WTC11 (cell line): Measurements from ENCODE around the gene POLA1. TPM values are rescaled to one million over a fixed set of nuclear protein-coding genes. Genes with fewer than 3 reads are reported as not detected.
A peak's percentile ranks its signal among the peaks of the same experiment; 100 is the strongest.

Experiments
- ATAC-seq: fragments of 200-7000 bp; cut with Tn5 transposase; 2 replicates; pipeline ENCODE4 v1.10.0; 2021; ENCODE audit warnings: mild to moderate bottlenecking, moderate library complexity
- CTCF ChIA-PET: fragments of 300-600 bp; sonication (Branson Sonifier 250); formaldehyde crosslinking; loops from one replicate; lab custom pipeline; 2021; ENCODE audit warnings: antibody characterized with exemption; lab: Charles Lee
- POLR2A ChIA-PET: fragments of 350-600 bp; sonication (Branson Sonifier 250); formaldehyde crosslinking; loops from one replicate; lab custom pipeline; 2021; ENCODE audit warnings: antibody characterized with exemption; lab: Charles Lee
- DNase-seq: peaks from one replicate; pipeline ENCODE4 v3.0.0; 2021; ENCODE audit warnings: low spot score
- H3K27ac Mint-ChIP-seq: 2 replicates; pipeline ENCODE4 v1.8.0; 2021; ENCODE audit warnings: mixed read lengths
- H3K27me3 Mint-ChIP-seq: 2 replicates; pipeline ENCODE4 v1.8.0; 2021; ENCODE audit warnings: low read depth, mild to moderate bottlenecking, moderate library complexity, mixed read lengths
- H3K36me3 Mint-ChIP-seq: 2 replicates; pipeline ENCODE4 v1.8.0; 2021; ENCODE audit warnings: mixed read lengths
- H3K4me1 Mint-ChIP-seq: 2 replicates; pipeline ENCODE4 v1.8.0; 2022; ENCODE audit warnings: mixed read lengths
- H3K4me3 Mint-ChIP-seq: 2 replicates; pipeline ENCODE4 v1.8.0; 2021; ENCODE audit warnings: mild to moderate bottlenecking, moderate library complexity, mixed read lengths
- H3K9me3 Mint-ChIP-seq: 2 replicates; pipeline ENCODE4 v1.8.0; 2021; ENCODE audit warnings: mixed read lengths
- ATF1 ChIP-seq: sonication (generic); formaldehyde crosslinking; IDR thresholded peaks from 2 replicates; pipeline ENCODE4 v1.8.1; 2023; ENCODE audit warnings: mild to moderate bottlenecking, moderate library complexity, missing genetic modification reagents
- NFATC4 ChIP-seq: fragments of 250-450 bp; sonication (Bioruptor Pico); IDR thresholded peaks from 2 replicates; pipeline ENCODE4 v1.9.0; 2021; ENCODE audit warnings: mild to moderate bottlenecking
- NFYB ChIP-seq: sonication (generic); formaldehyde crosslinking; conservative IDR thresholded peaks from 2 replicates; pipeline ENCODE4 v1.8.0; 2022; ENCODE audit warnings: low read depth, missing genetic modification reagents
- TEAD4 ChIP-seq: sonication (generic); formaldehyde crosslinking; IDR thresholded peaks from 2 replicates; pipeline ENCODE4 v1.8.0; 2022; ENCODE audit warnings: mild to moderate bottlenecking, missing genetic modification reagents
- ZNF138 ChIP-seq: sonication (generic); formaldehyde crosslinking; conservative IDR thresholded peaks from 2 replicates; pipeline ENCODE4 v1.8.1; 2022; ENCODE audit warnings: mild to moderate bottlenecking, moderate library complexity, missing genetic modification reagents
- ZNF263 ChIP-seq: sonication (generic); formaldehyde crosslinking; IDR thresholded peaks from 2 replicates; pipeline ENCODE4 v1.8.1; 2022; ENCODE audit warnings: low read depth, mild to moderate bottlenecking, moderate library complexity, missing genetic modification reagents
- total RNA-seq: library from RNA; stranded (reverse); gene quantifications from 3 replicates; pipeline ENCODE4 v1.2.3, GENCODE V29; 2021
- TF ChIP-seq, protein P1 (sequence below): fragments of 250-450 bp; sonication (Bioruptor Pico); conservative IDR thresholded peaks from 2 replicates; pipeline ENCODE4 v1.9.0; 2021; ENCODE audit warnings: mild to moderate bottlenecking
- TF ChIP-seq, protein P2 (sequence below): fragments of 250-450 bp; sonication (Bioruptor Pico); IDR thresholded peaks from 2 replicates; pipeline ENCODE4 v1.9.0; 2021; ENCODE audit warnings: mild to moderate bottlenecking
- TF ChIP-seq, protein P3 (sequence below): sonication (generic); formaldehyde crosslinking; IDR thresholded peaks from 2 replicates; pipeline ENCODE4 v1.8.0; 2022; ENCODE audit warnings: mild to moderate bottlenecking, missing genetic modification reagents
- TF ChIP-seq, protein P4 (sequence below): sonication (generic); formaldehyde crosslinking; IDR thresholded peaks from 2 replicates; pipeline ENCODE4 v1.8.1; 2022; ENCODE audit warnings: missing genetic modification reagents, borderline replicate concordance

POLA1 gene
- total RNA-seq, 1 experiment from 2014 or later: 29.9 TPM

DNA sequence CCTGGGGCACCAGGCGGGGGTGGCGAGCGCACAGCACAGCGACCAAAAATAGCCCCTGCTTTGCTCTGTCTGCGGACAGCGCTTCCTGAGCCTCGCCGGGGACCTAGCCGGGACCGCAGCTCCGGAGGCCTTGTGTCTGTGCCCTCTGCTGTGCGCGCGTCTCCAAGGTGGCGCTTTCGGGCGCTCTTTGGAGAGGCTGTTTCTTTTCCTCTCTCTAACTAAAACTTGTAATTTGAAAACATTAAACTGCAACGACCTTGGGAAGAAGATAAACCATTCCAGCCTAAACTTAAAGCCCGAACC lies 318.7 kb downstream of the POLA1 start:
- H3K27ac Mint-ChIP-seq: no peak overlapping the region
- peaks cover 43% of the 10 kb centered on the region for H3K4me1 Mint-ChIP-seq
- ATAC-seq: peak; percentile 11
- CTCF ChIA-PET: interaction anchor here (0.7 to 1.1 kb wide), 2 partner anchors 8 to 9 kb away, joined by 3 to 4 read pairs; no protein-coding TSS in a partner anchor
- POLR2A ChIA-PET: no interaction called here
- H3K36me3 Mint-ChIP-seq: no peaks in the 10 kb centered on the region
- peak overlapping the region; percentile 62 for H3K4me3 Mint-ChIP-seq
- no peaks in the 10 kb centered on the region for H3K9me3 Mint-ChIP-seq
- peak; percentile 36 for DNase-seq
- TF ChIP-seq, protein P1, sequence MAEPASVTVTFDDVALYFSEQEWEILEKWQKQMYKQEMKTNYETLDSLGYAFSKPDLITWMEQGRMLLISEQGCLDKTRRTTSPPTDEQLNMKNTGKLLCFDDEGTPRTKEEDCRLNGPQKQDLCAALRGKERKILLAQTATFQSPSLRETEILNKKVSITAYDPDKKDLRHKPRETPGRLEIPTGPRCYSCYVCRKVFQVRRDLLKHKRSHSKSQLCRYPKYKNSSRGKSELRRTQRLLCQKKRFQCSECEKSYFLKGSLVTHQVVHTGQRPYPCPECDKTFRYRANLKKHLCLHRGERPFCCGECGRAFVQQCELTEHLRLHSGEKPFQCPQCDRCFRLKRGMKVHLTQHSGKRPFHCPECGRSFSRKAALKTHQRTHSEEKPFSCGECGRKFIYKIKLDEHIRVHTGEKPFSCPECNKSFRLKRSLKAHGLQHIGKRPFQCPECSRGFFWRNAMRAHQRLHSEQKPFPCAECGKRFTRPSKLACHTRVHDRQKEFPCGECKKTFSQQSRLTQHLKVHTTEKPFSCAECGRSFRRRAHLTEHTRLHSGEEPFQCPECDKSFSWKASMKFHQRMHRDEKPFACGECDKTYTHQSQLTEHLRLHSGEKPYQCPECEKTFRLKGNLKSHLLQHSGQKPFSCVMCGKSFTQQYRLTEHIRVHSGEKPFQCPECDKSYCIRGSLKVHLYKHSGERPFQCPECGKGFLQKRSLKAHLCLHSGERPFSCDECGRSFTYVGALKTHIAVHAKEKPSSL (CRISPR knock-in tag): no peak
- TF ChIP-seq ATF1 (CRISPR knock-in tag) (no peak), TEAD4 (CRISPR knock-in tag) (no peak), ZNF138 (CRISPR knock-in tag) (no peak), NFYB (no peak)
- TF ChIP-seq, protein P2, sequence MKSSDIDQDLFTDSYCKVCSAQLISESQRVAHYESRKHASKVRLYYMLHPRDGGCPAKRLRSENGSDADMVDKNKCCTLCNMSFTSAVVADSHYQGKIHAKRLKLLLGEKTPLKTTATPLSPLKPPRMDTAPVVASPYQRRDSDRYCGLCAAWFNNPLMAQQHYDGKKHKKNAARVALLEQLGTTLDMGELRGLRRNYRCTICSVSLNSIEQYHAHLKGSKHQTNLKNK (CRISPR knock-in tag): no peak
- TF ChIP-seq, protein P3, sequence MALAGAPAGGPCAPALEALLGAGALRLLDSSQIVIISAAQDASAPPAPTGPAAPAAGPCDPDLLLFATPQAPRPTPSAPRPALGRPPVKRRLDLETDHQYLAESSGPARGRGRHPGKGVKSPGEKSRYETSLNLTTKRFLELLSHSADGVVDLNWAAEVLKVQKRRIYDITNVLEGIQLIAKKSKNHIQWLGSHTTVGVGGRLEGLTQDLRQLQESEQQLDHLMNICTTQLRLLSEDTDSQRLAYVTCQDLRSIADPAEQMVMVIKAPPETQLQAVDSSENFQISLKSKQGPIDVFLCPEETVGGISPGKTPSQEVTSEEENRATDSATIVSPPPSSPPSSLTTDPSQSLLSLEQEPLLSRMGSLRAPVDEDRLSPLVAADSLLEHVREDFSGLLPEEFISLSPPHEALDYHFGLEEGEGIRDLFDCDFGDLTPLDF: no peak
- H3K27me3 Mint-ChIP-seq: peaks cover 96% of the 10 kb centered on the region

DNA sequence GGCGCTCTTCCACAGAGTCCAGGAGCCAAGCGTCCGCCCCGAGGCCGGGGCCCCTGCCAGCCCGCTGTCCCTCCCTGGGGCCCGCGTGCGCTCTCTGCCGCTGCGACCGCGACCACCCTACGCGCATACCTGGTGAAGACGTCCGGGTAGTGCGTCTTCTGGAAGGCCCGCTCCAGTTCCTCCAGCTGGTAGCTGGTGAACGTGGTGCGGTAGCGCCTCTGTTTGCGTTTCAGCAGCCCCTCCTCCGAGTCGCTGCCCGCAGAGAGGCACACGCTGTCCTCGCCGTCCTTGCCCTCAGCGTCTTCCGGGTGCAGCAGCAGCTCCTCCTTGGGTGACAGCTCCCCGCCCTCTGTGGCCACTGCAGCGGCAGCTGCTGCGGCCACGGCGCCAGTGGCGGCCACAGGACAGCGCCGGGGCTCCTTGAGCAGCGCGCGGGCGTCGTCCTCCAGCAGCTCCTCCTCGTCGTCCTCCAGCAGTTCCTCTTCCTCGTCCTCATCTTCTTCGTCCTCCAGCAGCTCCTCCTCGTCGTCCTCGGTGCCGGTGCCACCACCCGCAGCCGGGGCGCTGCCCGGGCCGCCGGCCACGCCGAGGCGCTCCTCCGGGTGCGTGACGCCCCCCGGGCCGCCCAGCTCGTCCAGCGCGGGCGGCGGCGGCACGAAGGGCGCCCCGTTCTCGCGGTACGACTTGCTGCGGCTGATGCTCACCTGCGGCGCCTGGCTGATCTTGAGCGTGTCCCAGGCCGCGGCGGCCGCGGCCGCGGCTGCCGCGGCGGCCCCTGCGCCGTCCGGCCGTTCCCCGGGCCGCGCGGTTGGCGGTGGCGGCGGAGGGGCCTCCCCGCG lies 319.3 kb downstream of the POLA1 start:
- peak; percentile 21 for DNase-seq
- no peaks in the 10 kb centered on the region for H3K36me3 Mint-ChIP-seq
- H3K4me1 Mint-ChIP-seq: peaks cover 44% of the 10 kb centered on the region
- peak overlapping the region; percentile 62 for H3K4me3 Mint-ChIP-seq
- no peak; the same call in 1 of the 2 replicates for ATAC-seq
- H3K27ac Mint-ChIP-seq: no peak overlapping the region
- CTCF ChIA-PET: interaction anchor here (0.7 to 1.1 kb wide), 4 partner anchors 8 to 175 kb away, joined by 3 to 4 read pairs (median 4); no protein-coding TSS in a partner anchor
- H3K27me3 Mint-ChIP-seq: peaks cover 96% of the 10 kb centered on the region
- POLR2A ChIA-PET: interaction anchor here (0.9 kb wide), 1 partner anchor 8 kb away, joined by 4 read pairs; no protein-coding TSS in a partner anchor
- no peaks in the 10 kb centered on the region for H3K9me3 Mint-ChIP-seq
- peak; percentile 88; the same call in 1 of the 2 replicates for TF ChIP-seq ZNF263 (CRISPR knock-in tag)
- TF ChIP-seq TEAD4 (CRISPR knock-in tag): no peak
- TF ChIP-seq, all 79 proteins: peak for 1

DNA sequence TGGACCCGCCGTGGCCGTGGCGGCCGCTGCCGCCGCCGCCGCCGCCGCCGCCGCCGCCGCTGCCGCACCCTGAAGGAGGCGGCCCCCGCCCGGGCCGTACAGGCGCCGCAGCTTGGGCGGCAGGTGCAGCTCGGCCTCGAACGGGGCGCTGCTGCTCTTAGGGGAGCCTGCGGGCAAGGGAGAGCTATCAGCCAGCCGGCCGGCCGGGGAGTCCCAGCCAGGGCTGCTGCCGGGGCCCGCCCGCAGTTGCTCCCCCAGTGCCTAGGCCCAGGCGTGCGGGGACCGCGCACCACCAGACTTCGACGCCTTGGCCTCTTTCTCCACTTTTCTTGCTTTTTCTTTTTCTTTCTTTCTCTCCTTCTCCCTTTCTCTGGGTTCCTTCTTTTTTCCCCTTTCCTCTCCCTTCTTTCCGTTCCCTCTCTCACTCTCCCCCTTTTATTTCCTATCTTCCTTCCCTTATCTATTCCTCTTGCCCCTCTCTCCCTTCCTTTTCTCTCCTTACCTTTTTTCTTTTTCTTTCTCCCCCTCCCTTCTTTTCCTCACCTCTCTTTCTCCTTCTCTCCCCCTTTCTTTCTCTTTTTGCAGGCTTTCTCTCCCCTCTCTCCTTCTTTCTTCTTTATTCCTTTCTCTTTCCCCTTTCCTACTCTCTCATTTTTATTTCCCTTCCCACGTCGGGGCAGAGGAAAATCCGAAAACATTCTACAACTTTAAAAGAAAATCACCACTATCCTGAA lies 320.1 kb downstream of the POLA1 start:
- Mint-ChIP-seq H3K27ac (no peak overlapping the region), H3K27me3 (peaks cover 96% of the 10 kb centered on the region), H3K36me3 (no peaks in the 10 kb centered on the region)
- CTCF ChIA-PET: interaction anchor here (1.1 kb wide), 2 partner anchors 130 to 175 kb away, joined by 3 to 4 read pairs; no protein-coding TSS in a partner anchor
- TF ChIP-seq, protein P4, sequence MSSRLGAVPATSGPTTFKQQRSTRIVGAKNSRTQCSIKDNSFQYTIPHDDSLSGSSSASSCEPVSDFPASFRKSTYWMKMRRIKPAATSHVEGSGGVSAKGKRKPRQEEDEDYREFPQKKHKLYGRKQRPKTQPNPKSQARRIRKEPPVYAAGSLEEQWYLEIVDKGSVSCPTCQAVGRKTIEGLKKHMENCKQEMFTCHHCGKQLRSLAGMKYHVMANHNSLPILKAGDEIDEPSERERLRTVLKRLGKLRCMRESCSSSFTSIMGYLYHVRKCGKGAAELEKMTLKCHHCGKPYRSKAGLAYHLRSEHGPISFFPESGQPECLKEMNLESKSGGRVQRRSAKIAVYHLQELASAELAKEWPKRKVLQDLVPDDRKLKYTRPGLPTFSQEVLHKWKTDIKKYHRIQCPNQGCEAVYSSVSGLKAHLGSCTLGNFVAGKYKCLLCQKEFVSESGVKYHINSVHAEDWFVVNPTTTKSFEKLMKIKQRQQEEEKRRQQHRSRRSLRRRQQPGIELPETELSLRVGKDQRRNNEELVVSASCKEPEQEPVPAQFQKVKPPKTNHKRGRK (CRISPR knock-in tag): peak; percentile 94
- TF ChIP-seq NFATC4 (CRISPR knock-in tag): no peak
- TF ChIP-seq, all 79 proteins: peak for 1
- H3K4me3 Mint-ChIP-seq: peak overlapping the region; percentile 52
- H3K4me1 Mint-ChIP-seq: peaks cover 46% of the 10 kb centered on the region
- no peak for ATAC-seq
- POLR2A ChIA-PET: interaction anchor here (0.6 to 0.9 kb wide), 2 partner anchors 9 to 10 kb away, joined by 3 to 4 read pairs; no protein-coding TSS in a partner anchor
- DNase-seq: peak; percentile 35
- H3K9me3 Mint-ChIP-seq: no peaks in the 10 kb centered on the region
